ENCODE results near the gene HEYL.
"Not testable (repeated sequence)": the region's sequence is repeated elsewhere in the genome, so short reads cannot be mapped to it uniquely, and the experiment has no call there.

The HEYL gene

GRCh38 chr1:39635205-39635870 lies 4.1 kb downstream of the HEYL start:
- DNase-seq: no peak

- DNase-seq: no peak
These were observed 6.0 kb downstream of the HEYL start for GRCh38 chr1:39633422-39633821.

- no peak for DNase-seq
These were observed 6.6 kb downstream of the HEYL start for GRCh38 chr1:39632682-39633417.

- DNase-seq: no peak
These were observed 7.1 kb downstream of the HEYL start for GRCh38 chr1:39632323-39632681.

GRCh38 chr1:39631361-39632322 lies 7.8 kb downstream of the HEYL start:
- no peak for DNase-seq

GRCh38 chr1:39628807-39629350 lies 10.6 kb downstream of the HEYL start:
- no peak for DNase-seq

GRCh38 chr1:39626646-39627045 lies 12.8 kb downstream of the HEYL start:
- DNase-seq: no peak

- no peak for DNase-seq
These were observed 13.8 kb downstream of the HEYL start for GRCh38 chr1:39625462-39626273.

- no peak for DNase-seq
These were observed 14.4 kb downstream of the HEYL start for GRCh38 chr1:39625009-39625408.

GRCh38 chr1:39623053-39623452 lies 16.4 kb downstream of the HEYL start:
- no peak for DNase-seq

GRCh38 chr1:39622427-39622826 lies 17.0 kb downstream of the HEYL start:
- DNase-seq: no peak

- DNase-seq: no peak
These were observed 18.7 kb downstream of the HEYL start for GRCh38 chr1:39620659-39621165.

GRCh38 chr1:39617488-39618049 lies 21.9 kb downstream of the HEYL start:
- no peak for DNase-seq

GRCh38 chr1:39615086-39615673 lies 24.3 kb downstream of the HEYL start:
- no peak for DNase-seq

GRCh38 chr1:39614488-39614887 lies 25.0 kb downstream of the HEYL start:
- DNase-seq: no peak

GRCh38 chr1:39613250-39613649 lies 26.2 kb downstream of the HEYL start:
- DNase-seq: no peak

- DNase-seq: peak; percentile 60 to 67 (median 64)
These were observed 29.7 kb downstream of the HEYL start for GRCh38 chr1:39609618-39610331.

GRCh38 chr1:39608921-39609320 lies 30.5 kb downstream of the HEYL start:
- no peak for DNase-seq

- DNase-seq: not testable (repeated sequence)
These were observed 35.8 kb downstream of the HEYL start for GRCh38 chr1:39603677-39604076.

- DNase-seq: not testable (repeated sequence)
These were observed 37.7 kb downstream of the HEYL start for GRCh38 chr1:39601667-39602255.
